IPS DF 4.7 (cell line): Measurements from ENCODE around the gene IRF7.
"Not testable (repeated sequence)": the region's sequence is repeated elsewhere in the genome, so short reads cannot be mapped to it uniquely, and the experiment has no call there.

Experiments used
- DNase-seq: peaks from one replicate; pipeline ENCODE4 v3.0.0-alpha.2; 2013; ENCODE audit warnings: low spot score; ENCODE audit errors: extremely low read depth

IRF7 gene

DNA sequence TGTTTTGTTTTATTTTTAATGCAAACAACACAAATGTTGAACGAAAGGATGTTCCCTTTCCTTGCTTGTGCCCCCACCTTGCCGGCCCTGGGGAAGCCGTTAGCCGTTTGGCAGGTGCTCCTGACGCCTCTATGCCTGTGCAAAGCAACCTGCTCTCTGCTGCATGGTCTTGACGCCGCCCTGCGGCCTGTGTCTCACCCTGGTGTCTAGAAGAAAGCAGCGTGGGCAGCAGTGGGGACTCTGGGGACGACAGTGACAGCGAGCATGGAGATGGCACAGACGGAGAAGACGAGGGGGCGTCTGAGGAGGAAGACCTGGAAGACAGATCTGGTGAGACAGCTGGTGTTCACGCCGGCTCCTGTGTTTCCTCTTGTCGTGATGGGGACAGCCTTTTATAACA, 34.0 kb downstream of the IRF7 start:
- no peak for DNase-seq

DNA sequence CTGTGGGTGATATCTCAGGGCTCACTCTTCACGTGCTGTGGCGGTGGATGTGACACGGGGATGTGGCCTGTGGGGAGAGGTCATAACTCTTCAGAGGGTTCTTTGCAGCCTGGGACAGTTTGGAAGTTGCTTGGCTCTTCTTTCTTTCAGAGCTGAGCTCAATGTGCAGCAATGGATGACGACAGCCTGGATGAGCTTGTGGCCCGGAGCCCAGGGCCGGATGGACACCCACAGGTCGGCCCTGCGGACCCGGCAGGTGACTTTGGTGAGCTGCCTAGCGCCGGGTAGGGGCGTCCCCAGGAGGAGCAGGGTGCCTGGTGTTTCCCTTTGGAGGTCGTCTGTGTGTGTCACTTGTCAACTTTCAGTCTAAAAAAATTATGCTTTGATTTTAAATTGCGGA, 34.4 kb downstream of the IRF7 start:
- no peak for DNase-seq

- DNase-seq, result no peak
These were observed 35.7 kb downstream of the IRF7 start for GRCh38 chr11:579830-580601.

DNA sequence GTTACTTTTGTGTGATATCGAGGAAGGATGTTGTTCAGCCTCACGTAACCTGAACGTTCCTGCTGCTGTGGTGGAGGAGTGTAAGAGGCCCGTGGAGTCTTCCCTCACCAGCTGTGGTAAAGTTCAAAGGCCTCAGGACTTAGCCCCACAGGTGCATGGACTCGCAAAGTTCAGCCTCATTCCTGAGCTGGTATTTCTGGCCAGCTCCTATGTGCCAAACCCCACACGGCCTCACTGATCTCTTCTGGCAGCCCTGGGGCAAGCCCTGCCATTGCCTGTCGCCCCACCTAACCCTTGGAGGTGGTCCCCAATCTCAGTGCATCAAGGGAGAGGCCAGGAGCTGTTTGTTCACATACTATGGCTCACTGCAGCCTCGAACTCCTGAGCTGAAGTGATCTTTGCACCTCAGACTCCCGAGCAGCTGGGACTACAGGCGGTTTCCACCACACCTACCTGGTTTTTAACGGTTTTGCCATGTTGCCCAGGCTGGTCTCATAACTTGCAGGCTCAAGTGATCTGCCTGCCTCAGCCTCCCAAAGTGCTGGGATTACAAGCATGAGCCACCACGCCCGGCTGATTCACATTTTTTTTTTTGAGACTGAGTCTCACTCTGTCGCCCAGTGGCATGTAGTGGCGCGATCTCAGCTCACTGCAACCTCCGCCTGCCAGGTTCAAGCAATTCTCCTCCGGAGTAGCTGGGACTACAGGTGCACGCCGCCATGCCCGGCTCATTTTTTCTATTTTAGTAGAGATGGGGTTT, 37.3 kb downstream of the IRF7 start:
- no peak for DNase-seq

DNA sequence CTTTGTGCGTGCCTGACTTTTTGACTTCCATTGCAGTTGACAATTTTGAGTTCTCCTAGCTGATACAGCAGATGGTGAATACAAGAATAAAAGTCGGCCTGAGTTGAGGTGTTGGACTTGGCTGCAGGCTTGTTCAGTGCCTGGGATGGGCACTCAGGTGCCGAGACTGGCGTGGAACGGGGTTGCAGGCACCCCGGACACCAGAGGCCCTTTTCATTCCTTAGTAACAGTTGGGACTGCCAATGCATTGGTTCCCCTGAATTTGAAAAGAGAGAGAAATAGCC, 38.2 kb downstream of the IRF7 start:
- DNase-seq, result no peak

- no peak for DNase-seq
These were observed 38.7 kb downstream of the IRF7 start for GRCh38 chr11:576811-577610.

DNA sequence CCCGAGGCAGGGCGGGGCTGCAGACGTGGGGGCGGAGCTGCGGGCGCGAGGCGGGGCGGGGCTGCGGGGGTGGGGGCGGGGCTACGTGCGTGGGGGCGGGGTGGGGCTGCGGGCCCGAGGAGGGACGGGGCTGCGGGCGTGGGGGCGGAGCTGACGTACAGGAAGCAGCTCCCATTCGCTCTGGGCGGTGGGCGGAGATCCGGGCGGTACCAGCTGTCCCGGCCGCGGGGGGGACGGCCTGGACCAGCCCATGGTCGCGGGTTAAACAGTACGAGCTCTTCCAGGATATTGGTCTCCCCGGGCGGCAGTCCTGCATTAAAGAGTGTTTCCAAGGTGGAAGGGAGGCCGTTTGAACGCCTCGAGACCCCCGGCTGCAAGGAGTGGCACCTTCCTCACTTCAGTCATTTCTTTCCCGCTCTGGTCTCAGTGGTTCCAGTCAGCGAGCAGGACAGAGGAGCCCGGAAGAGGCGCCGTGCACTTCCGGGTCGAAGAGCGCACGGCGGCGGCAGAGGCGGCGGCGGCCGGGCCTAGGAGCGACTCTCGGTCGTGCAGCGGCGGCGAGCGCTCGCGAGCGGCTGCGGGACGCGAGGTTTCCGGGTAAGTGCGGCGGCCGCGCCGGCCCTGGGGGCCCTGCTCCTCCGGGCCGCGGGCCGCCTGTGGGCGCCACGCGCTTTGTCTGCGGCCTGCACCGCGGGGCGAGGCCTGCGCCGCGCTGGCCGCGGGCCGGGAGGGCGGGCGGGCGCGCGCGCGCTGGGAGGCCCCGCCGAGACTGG, 39.6 kb downstream of the IRF7 start, which contains the start of gene PHRF1:
TSS of gene PHRF1 (plus strand) at position 475 of the 773 bp plus-strand sequence. CDS start 5,043 bp downstream, outside the sequence.
- no peak for DNase-seq

- no peak for DNase-seq
These were observed 40.3 kb downstream of the IRF7 start for GRCh38 chr11:575313-575995.

GRCh38 chr11:574632-575312, 41.0 kb downstream of the IRF7 start:
- no peak for DNase-seq

DNA sequence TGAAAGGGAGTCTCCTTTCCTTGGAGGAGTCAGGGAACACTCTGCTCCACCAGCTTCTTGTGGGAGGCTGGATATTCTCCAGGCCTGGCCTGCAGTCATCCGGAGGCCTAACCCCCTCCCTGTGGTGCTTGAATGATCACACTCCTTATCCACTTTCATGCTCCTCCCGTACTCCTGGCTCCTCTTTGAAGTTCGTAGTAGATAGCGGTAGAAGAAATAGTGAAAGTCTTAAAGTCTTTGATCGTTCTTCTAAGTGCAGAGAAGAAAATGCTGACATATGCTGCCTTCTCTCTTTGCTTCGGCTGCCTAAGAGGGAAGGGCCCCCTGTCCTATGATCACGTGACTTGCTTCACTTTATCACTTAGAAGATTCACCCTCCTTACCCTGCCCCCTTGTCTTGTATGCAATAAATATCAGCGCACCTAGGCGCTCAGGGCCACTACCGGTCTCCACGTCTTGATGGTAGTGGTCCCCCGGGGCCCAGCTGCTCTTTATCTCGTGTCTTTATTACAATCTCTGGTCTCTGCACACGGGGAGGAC, 41.6 kb downstream of the IRF7 start:
- not testable (repeated sequence) for DNase-seq

DNA sequence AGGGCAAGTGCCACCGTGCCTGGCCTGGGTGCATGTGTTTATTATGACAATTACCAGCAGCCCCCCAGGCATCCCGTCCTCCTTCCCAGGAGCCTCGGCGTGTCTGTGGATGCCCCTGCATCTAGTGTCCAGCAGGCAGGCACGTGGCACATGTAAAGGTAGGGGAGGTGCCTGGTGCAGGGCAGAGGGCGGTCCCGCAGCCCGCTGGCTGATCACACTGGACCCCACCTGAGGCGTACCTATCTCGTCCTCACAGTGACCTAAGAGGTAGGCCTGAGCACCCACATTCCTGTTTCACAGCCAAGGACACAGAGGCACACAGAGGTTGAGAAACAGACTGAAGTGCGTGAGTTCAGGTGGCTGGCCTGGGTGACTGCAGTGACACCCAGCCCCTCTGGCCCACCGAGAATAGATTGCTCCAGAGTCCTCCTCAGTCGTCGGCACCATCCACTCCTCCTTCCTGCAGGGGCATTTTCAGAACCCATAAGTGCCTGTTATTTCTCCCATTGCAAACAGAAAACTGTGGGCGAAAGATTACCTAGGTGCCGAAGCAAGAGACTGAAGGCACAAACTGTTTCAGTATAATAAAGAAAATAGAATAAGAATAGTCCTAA, 42.5 kb downstream of the IRF7 start:
- no peak for DNase-seq

- DNase-seq, result no peak
These were observed 44.0 kb downstream of the IRF7 start for GRCh38 chr11:571802-572185.

GRCh38 chr11:569158-569885, 46.4 kb downstream of the IRF7 start:
- DNase-seq, result no peak

DNA sequence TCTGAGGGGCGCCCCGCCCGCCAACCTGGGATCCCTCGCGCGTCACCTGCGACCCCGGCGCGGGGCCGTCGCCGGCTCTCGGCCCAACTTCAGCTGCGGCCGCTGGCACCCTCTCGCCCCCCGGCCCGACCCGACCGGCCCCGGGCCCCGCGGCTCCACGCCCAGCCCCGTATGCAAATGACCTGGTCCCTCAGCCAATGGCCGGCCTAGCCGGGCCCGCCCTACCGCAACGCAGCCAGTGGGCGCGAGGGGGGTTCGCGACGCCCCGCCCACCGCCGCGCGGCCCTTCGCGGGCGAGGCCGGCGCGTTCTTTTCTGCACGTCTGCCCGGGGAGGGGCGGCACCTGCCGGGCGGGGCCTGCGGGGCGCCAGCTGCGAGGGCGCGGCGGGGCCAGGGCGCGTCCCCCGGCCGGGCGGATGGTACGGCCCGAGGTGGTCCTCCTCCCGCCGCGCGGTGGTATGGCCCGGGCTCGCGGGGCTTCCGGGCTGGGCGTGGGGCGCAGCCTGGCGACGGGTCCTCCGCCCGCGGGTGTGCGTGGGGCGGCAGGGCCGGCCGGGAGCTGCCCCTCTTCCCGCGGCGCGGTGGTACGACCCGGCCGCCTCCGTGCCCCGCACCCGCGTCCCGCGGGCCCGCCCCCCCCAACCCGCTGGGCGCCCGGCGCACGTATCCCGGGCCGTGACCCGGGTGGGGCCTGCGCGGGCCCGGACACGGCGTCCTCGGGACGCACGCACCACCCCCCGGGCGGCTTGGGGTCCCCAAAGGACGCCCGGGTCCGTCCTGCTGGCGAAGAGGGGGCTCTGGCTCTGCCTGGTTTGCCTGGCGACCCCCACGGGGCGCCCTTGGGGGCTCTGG, 47.2 kb downstream of the IRF7 start:
- no peak for DNase-seq

DNA sequence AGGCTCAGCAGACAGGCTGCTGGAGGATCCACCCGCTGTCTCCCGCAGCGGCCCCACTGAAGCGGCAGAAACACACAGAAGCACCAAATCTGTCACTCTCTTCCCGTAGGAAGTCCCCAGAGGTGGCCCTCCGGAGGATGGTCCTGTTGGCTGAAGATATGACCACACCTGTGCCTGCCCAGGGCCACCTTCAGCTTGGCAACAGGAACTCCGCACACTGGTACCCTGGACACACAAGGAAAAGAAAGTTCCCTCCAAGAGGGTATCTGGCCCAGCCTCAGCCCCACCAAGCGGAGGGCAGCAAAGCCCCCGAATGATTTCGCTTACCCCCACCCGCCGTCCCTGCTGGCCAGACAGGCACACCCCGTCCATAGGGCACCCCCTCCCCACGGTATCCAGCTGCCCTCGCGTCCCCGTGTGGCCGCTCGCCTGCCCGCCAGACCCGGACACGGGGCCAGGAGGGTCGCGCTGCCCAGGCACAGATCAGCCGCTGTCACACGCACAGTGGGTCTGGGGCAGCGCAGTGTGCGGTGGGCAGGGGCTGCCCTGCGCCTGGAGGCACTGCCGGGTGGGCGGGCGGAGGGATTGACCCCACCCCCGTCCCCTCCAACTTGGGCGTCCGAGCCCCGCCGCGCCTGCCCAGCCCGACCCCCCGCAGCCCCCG, 48.0 kb downstream of the IRF7 start:
- no peak for DNase-seq

GRCh38 chr11:567011-567628, 48.6 kb downstream of the IRF7 start:
- DNase-seq, result no peak

DNA sequence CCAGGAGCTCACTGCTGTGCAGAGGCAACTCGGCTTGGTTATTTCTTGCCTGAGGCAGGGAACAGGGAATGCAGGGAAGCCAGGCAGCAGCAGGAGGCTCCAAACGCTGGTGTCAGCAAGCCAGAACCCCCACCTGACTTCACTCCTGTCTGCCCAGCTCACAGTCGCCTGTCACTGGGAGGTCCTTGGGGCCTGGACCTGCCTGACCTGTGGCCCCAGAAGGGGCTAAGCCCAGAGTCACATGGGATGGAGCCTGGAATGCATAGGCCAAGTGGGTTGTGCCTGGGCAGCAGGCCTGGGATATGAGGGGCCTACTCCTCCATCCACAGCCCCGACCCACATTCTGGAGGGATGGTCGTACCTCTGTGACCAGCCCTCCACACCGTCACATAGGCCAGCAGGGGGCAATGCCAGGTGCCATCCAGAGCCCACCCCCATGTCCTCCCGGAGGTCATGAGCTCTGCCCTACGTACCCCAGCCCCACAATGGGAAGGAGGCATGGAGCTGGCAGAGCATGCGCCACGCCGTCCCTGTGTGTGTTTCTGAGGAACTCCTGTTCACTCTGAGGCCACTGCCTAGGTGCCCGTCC, 49.7 kb downstream of the IRF7 start:
- no peak for DNase-seq
